GM21786 (cell line): ENCODE measurements around the gene RGSL1.
A peak's percentile ranks its signal among the peaks of the same experiment; 100 is the strongest.

Experiments used
- ATAC-seq: cut with Tn5 transposase; IDR thresholded peaks from one replicate; pipeline ENCODE4 v1.9.1; 2021; ENCODE audit not compliant: unreplicated experiment

Gene RGSL1

GRCh38 chr1:182450087-182450486 is at the start of gene RGSL1:
Gene RGSL1, plus strand, starts transcription at chr1:182450146. Its CDS starts 20 bp downstream, at chr1:182450166.
- ATAC-seq = no peak

GRCh38 chr1:182400567-182400966 is 49.4 kb upstream of the RGSL1 start, which contains the start of gene TEDDM1:
Gene TEDDM1, minus strand, starts transcription at chr1:182400667. Its CDS starts 182 bp downstream, at chr1:182400485.
- ATAC-seq = no peak

GRCh38 chr1:182404781-182405180 is 45.2 kb upstream of the RGSL1 start:
- no peak for ATAC-seq

GRCh38 chr1:182405578-182405977 is 44.4 kb upstream of the RGSL1 start:
- ATAC-seq = no peak

GRCh38 chr1:182406012-182406411 is 43.9 kb upstream of the RGSL1 start:
- no peak for ATAC-seq

GRCh38 chr1:182407724-182408123 is 42.2 kb upstream of the RGSL1 start:
- no peak for ATAC-seq

GRCh38 chr1:182408435-182409075 is 41.4 kb upstream of the RGSL1 start:
- ATAC-seq = no peak

- ATAC-seq = no peak
Observed at GRCh38 chr1:182410138-182410537, 39.8 kb upstream of the RGSL1 start.

GRCh38 chr1:182410620-182411273 is 39.2 kb upstream of the RGSL1 start:
- no peak for ATAC-seq

- no peak for ATAC-seq
Observed at GRCh38 chr1:182413486-182413885, 36.5 kb upstream of the RGSL1 start.

GRCh38 chr1:182413969-182414368 is 36.0 kb upstream of the RGSL1 start:
- ATAC-seq = no peak

GRCh38 chr1:182415789-182416188 is 34.2 kb upstream of the RGSL1 start:
- ATAC-seq = no peak

GRCh38 chr1:182426442-182427430 is 23.2 kb upstream of the RGSL1 start:
- peak; percentile 73 for ATAC-seq

- peak; percentile 27 for ATAC-seq
Observed at GRCh38 chr1:182428043-182428442, 21.9 kb upstream of the RGSL1 start.

GRCh38 chr1:182430263-182431068 is 19.5 kb upstream of the RGSL1 start:
- ATAC-seq = no peak

- no peak for ATAC-seq
Observed at GRCh38 chr1:182431278-182431677, 18.7 kb upstream of the RGSL1 start.

GRCh38 chr1:182433580-182433979 is 16.4 kb upstream of the RGSL1 start:
- no peak for ATAC-seq

GRCh38 chr1:182438326-182438725 is 11.6 kb upstream of the RGSL1 start:
- ATAC-seq = no peak

- ATAC-seq = no peak
Observed at GRCh38 chr1:182441719-182442118, 8.2 kb upstream of the RGSL1 start.

GRCh38 chr1:182442333-182442732 is 7.6 kb upstream of the RGSL1 start:
- ATAC-seq = no peak

GRCh38 chr1:182444497-182444896 is 5.4 kb upstream of the RGSL1 start:
- no peak for ATAC-seq
